Body of pancreas (tissue), 4 donors: Measurements from ENCODE around the gene ACVR2A. TPM values are rescaled to one million over a fixed set of nuclear protein-coding genes. Genes with fewer than 3 reads are reported as not detected.

Experiments
- ATAC-seq: fragments of 150-250 bp; one replicate; pipeline ENCODE4 v1.9.1; 2016
- DNase-seq, 4 donors: peaks; one replicate each; pipeline ENCODE4 v3.0.0-alpha.2; 2019
- H3K27ac ChIP-seq, 4 donors: fragments of 200-600 bp; sonication (generic); 1 replicate in 3 of 4; 2 replicates in 1 of 4; pipeline versions ENCODE4 v1.5.1 to v1.6.1; 2016 to 2019; ENCODE audit warnings: mild to moderate bottlenecking in 1 of 4, mixed read lengths in 1 of 4, moderate library complexity in 1 of 4
- H3K27me3 ChIP-seq, 2 donors: fragments of 200-600 bp; sonication (generic); one replicate each; pipeline ENCODE4 v1.6.0; 2016; ENCODE audit warnings: mild to moderate bottlenecking in 1 of 2
- H3K36me3 ChIP-seq, 2 donors: fragments of 200-600 bp; sonication (generic); replicated peaks in 1 of 2; 2 replicates each; pipeline ENCODE4 v1.5.1; 2016; ENCODE audit warnings: low read depth in 2 of 2; ENCODE audit not compliant: insufficient read depth in 1 of 2
- H3K4me1 ChIP-seq: fragments of 200-600 bp; sonication (generic); one replicate; pipeline ENCODE4 v1.6.0; 2016
- H3K4me3 ChIP-seq, 2 donors: fragments of 200-600 bp; sonication (generic); 1 replicate in 1 of 2; 2 replicates in 1 of 2; pipeline ENCODE4 v1.5.1; 2016 to 2019
- H3K9me3 ChIP-seq, 3 donors: fragments of 200-600 bp; sonication (generic); 1 replicate in 2 of 3; 2 replicates in 1 of 3; pipeline ENCODE4 v1.5.1; 2016
- POLR2A ChIP-seq, 3 donors: fragments of 450-650 bp; IDR thresholded peaks; one replicate each; pipeline ENCODE4 v1.6.1; 2016; ENCODE audit warnings: antibody characterized with exemption in 3 of 3, mild to moderate bottlenecking in 2 of 3
- WGBS, 2 donors: methylation state at CpG; one replicate each; pipeline ENCODE4 v1.1.5; 2017; 5-methylcytosine and 5-hydroxymethylcytosine counted together
- intact Hi-C: fragments of 100-400 bp; cut with DNase I; formaldehyde crosslinking; loops from one replicate; pipeline ENCODE4 v1.15.1; 2023
- total RNA-seq, 2 donors: library from RNA; depleted of rRNA; stranded (reverse); fragments of >200 nt; gene quantifications; one replicate each; pipeline ENCODE4 v1.1.0, GENCODE V29; 2016
- TF ChIP-seq, protein P1 (sequence below), 7 experiments: fragments of 450-650 bp in 4 of 7; fragments of 200-600 bp in 3 of 7; sonication (generic) in 3 of 7; IDR thresholded peaks; one replicate each; pipeline ENCODE4 v1.5.1; 2016 to 2019; ENCODE audit warnings: antibody characterized with exemption in 7 of 7

Gene ACVR2A
- total RNA-seq, 2 donors from 2014 or later, result 5.6 to 25.9 TPM

DNA sequence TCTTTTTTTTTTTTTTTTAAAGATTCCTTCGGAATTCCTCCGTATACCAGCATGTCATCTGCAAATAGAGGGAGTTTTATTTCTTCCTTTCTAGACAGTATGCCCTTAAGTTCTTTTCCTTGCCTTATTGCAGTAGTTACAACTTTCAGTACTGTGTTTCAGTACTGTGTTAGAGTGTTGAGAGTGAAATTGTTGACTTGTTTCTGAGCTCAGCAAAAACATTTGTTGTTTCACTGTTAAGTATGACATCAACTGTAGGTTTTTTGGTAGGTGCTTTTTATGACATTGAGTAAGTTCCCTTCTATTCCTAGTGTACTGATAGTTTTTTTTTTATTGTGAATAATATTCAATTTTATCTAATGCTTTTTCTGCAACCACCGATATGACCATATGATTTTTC, 43.9 kb downstream of the ACVR2A start:
- no peaks in the 10 kb centered on the region for H3K36me3 ChIP-seq
- intact Hi-C loops, result no loop called here
- H3K4me3 ChIP-seq, result no peak overlapping the region
- ATAC-seq, result no peak
- WGBS, 2 donors, result 54 to 55% methylated on average over 3 of the region's 3 CpGs
- no peaks in the 10 kb centered on the region for H3K4me1 ChIP-seq
- no peak for DNase-seq
- H3K27me3 ChIP-seq, result no peaks in the 10 kb centered on the region
- TF ChIP-seq POLR2A (IDR thresholded peaks at IDR 0.05), result no peak
- TF ChIP-seq, protein P1, sequence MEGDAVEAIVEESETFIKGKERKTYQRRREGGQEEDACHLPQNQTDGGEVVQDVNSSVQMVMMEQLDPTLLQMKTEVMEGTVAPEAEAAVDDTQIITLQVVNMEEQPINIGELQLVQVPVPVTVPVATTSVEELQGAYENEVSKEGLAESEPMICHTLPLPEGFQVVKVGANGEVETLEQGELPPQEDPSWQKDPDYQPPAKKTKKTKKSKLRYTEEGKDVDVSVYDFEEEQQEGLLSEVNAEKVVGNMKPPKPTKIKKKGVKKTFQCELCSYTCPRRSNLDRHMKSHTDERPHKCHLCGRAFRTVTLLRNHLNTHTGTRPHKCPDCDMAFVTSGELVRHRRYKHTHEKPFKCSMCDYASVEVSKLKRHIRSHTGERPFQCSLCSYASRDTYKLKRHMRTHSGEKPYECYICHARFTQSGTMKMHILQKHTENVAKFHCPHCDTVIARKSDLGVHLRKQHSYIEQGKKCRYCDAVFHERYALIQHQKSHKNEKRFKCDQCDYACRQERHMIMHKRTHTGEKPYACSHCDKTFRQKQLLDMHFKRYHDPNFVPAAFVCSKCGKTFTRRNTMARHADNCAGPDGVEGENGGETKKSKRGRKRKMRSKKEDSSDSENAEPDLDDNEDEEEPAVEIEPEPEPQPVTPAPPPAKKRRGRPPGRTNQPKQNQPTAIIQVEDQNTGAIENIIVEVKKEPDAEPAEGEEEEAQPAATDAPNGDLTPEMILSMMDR (IDR thresholded peaks at IDR 0.05), result no peak
- no peaks in the 10 kb centered on the region for H3K9me3 ChIP-seq
- H3K27ac ChIP-seq, result no peak overlapping the region

DNA sequence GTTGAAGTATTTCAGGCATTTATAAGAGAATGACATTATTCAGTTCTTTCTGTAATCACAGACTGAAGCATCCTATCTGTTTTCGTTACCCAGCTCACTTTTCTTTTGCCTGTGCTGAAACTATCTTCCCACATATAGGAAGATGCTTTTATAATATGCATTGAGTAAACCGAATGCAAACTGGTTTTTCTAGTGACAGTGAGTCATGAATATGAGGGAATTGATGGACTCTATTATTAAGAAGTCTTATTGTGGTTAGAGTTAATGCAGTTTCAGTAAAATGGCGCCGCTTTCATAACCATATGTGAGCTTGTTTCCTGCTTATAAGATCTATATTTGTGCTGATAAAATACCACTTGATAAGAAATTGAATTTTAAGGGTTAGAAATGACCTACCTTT, 59.2 kb downstream of the ACVR2A start:
- no peak for ATAC-seq
- no peak for TF ChIP-seq POLR2A (IDR thresholded peaks at IDR 0.05)
- TF ChIP-seq, protein P1 (IDR thresholded peaks at IDR 0.05), result no peak
- no peaks in the 10 kb centered on the region for H3K4me1 ChIP-seq
- H3K9me3 ChIP-seq, result no peaks in the 10 kb centered on the region
- H3K27me3 ChIP-seq, result no peaks in the 10 kb centered on the region
- no peak for DNase-seq
- no peak overlapping the region for H3K4me3 ChIP-seq
- WGBS, 2 donors, result 85 to 86% methylated on average over 4 of the region's 4 CpGs
- intact Hi-C loops, result no loop called here
- H3K27ac ChIP-seq, result no peak overlapping the region
- peaks cover 0 to 2% of the 10 kb centered on the region in 2 donors for H3K36me3 ChIP-seq

DNA sequence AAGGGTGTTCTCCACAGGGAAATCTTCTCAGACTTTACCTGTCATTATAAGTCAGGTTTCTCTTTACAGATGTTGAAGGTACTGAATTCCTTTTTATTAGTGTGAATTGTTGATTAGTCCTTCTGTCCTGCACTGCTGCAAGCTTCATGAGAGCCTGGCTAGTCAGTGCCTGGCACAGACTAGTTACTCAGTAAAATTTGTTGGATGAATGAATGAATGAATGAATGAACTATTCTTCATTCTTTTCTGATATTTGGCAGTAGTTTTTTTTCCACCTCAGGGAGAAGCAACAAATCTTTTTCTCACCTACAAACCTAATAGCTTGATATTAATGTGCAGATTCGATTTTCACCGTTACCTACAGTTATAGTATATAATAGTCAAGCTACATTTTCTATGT, 64.3 kb downstream of the ACVR2A start:
- Histone ChIP-seq H3K9me3 (no peaks in the 10 kb centered on the region), H3K4me3 (no peak overlapping the region), H3K27ac (no peak overlapping the region), H3K4me1 (peaks cover 9% of the 10 kb centered on the region), H3K27me3 (no peaks in the 10 kb centered on the region), H3K36me3 (no peaks in the 10 kb centered on the region)
- DNase-seq, result no peak
- TF ChIP-seq, protein P1 (IDR thresholded peaks at IDR 0.05), result no peak
- TF ChIP-seq POLR2A (IDR thresholded peaks at IDR 0.05), result no peak
- WGBS, 2 donors, result 82 to 88% methylated on average over 2 of the region's 2 CpGs
- intact Hi-C loops, result no loop called here
- ATAC-seq, result no peak

DNA sequence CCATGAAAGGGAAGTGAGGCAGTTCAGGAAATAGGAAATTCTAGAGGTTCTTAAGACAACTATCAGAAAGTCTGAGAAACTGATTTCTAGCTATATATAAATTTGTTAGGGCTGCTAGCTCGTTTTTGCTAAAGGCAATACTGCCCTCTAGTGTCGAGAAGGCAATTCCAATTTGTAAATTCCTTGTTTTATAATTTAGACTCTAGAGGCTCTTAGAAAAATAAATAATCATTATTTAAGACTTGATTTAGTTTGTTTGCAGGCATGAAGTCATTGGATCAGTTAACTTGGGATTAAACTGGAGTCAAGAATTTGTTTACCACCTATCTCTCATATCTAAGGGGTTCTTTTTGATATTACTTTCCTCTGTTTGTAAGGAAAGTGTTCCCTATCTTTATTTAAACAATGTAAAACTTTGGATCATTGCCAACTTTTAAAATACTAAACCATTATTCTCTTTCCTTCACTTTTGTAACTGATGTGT, 66.2 kb downstream of the ACVR2A start:
- 0 to 1% methylated on average over 2 of the region's 2 CpGs for WGBS, 2 donors
- intact Hi-C loops, result loop anchor here (10.0 kb wide), 1 partner anchor 826 kb away; no protein-coding TSS in a partner anchor

More for the DNA sequence above, 66.2 kb downstream of the ACVR2A start:
- peaks cover 9% of the 10 kb centered on the region for H3K4me1 ChIP-seq
- H3K9me3 ChIP-seq, result no peaks in the 10 kb centered on the region
- no peak overlapping the region for H3K27ac ChIP-seq
- H3K27me3 ChIP-seq, result no peaks in the 10 kb centered on the region
- peak in 3 of 4 donors; percentile 10 to 47 (median 12) for DNase-seq
- peak; percentile 71 for ATAC-seq
- no peak overlapping the region for H3K4me3 ChIP-seq
- TF ChIP-seq, protein P1 (IDR thresholded peaks at IDR 0.05), result peak; percentile 63 to 87 (median 81)
- TF ChIP-seq POLR2A (IDR thresholded peaks at IDR 0.05), result no peak
- H3K36me3 ChIP-seq, result no peaks in the 10 kb centered on the region
